RWPE2 (cell line): ENCODE data around the gene PRM1.

Experiments used
- ATAC-seq: fragments of 200-7000 bp; cut with Tn5 transposase; 3 replicates; pipeline ENCODE4 v1.9.1; 2021; ENCODE audit warnings: low read depth
- DNase-seq: peaks from one replicate; pipeline ENCODE4 v3.0.0-alpha.2; 2020; ENCODE audit warnings: low spot score
- H3K27ac ChIP-seq: fragments of 450-650 bp; 2 replicates; pipeline ENCODE4 v1.5.1; 2017; ENCODE audit warnings: mild to moderate bottlenecking; ENCODE audit not compliant: poor library complexity, severe bottlenecking
- H3K27me3 ChIP-seq: fragments of 250-450 bp; sonication (Bioruptor Pico); 2 replicates; pipeline ENCODE4 v1.5.1; 2021; ENCODE audit warnings: mild to moderate bottlenecking, moderate library complexity; ENCODE audit not compliant: insufficient read depth, poor library complexity, severe bottlenecking
- H3K36me3 ChIP-seq: fragments of 250-450 bp; sonication (Bioruptor Pico); 2 replicates; pipeline ENCODE4 v1.5.1; 2020; ENCODE audit warnings: low read depth, mild to moderate bottlenecking, moderate library complexity
- H3K4me1 ChIP-seq: fragments of 250-450 bp; sonication (Bioruptor Pico); 2 replicates; pipeline ENCODE4 v1.5.1; 2021; ENCODE audit warnings: mild to moderate bottlenecking, moderate library complexity; ENCODE audit not compliant: insufficient read depth, poor library complexity, severe bottlenecking
- H3K4me3 ChIP-seq: fragments of 250-450 bp; sonication (Bioruptor Pico); 2 replicates; pipeline ENCODE4 v1.5.1; 2021; ENCODE audit warnings: mild to moderate bottlenecking, moderate library complexity; ENCODE audit not compliant: severe bottlenecking
- H3K9me3 ChIP-seq: fragments of 250-450 bp; sonication (Bioruptor Pico); 2 replicates; pipeline ENCODE4 v1.5.1; 2021; ENCODE audit warnings: mild to moderate bottlenecking, moderate library complexity; ENCODE audit not compliant: severe bottlenecking
- CTCF ChIP-seq: fragments of 450-650 bp; IDR thresholded peaks from one replicate; pipeline ENCODE4 v1.5.1; 2017; ENCODE audit warnings: mild to moderate bottlenecking, moderate library complexity; ENCODE audit not compliant: poor library complexity, severe bottlenecking

The PRM1 gene

GRCh38 chr16:11272484-11272883 lies 8.6 kb downstream of the PRM1 start:
- DNase-seq (no peak), ATAC-seq (peak; percentile 35; the same call in 1 of the 3 replicates)
- H3K4me1 ChIP-seq, result peaks cover 3% of the 10 kb centered on the region
- no peaks in the 10 kb centered on the region for H3K27me3 ChIP-seq
- no peak overlapping the region for H3K4me3 ChIP-seq
- H3K9me3 ChIP-seq, result no peaks in the 10 kb centered on the region
- H3K36me3 ChIP-seq, result no peaks in the 10 kb centered on the region
- no peak for TF ChIP-seq CTCF
- H3K27ac ChIP-seq, result no peak overlapping the region

- H3K36me3 ChIP-seq, result no peaks in the 10 kb centered on the region
- H3K27me3 ChIP-seq, result no peaks in the 10 kb centered on the region
- ATAC-seq (no peak), DNase-seq (no peak)
- no peak for TF ChIP-seq CTCF
- peaks cover 3% of the 10 kb centered on the region for H3K4me1 ChIP-seq
- H3K4me3 ChIP-seq, result no peak overlapping the region
- H3K27ac ChIP-seq, result no peak overlapping the region
- no peaks in the 10 kb centered on the region for H3K9me3 ChIP-seq
Measured at GRCh38 chr16:11271610-11272009, 9.5 kb downstream of the PRM1 start.

GRCh38 chr16:11270602-11271162 lies 10.4 kb downstream of the PRM1 start:
- no peak for ATAC-seq

GRCh38 chr16:11268921-11269375 lies 12.2 kb downstream of the PRM1 start, which contains the start of gene TNP2:
TSS of gene TNP2 (minus strand) at chr16:11269325. CDS start at chr16:11269262, 63 bp downstream.
- H3K9me3 ChIP-seq, result no peaks in the 10 kb centered on the region
- H3K36me3 ChIP-seq, result no peaks in the 10 kb centered on the region
- H3K4me3 ChIP-seq, result no peak within 1 kb of the TSS
- H3K27ac ChIP-seq, result no peak within 1 kb of the TSS
- no peak for ATAC-seq
- H3K27me3 ChIP-seq, result no peaks in the 10 kb centered on the region
- DNase-seq, result no peak
- TF ChIP-seq CTCF, result no peak
- peaks cover 3% of the 10 kb centered on the region for H3K4me1 ChIP-seq

More at GRCh38 chr16:11270602-11271162, 10.4 kb downstream of the PRM1 start:
- no peak overlapping the region for H3K27ac ChIP-seq
- no peaks in the 10 kb centered on the region for H3K27me3 ChIP-seq
- H3K4me3 ChIP-seq, result no peak overlapping the region
- TF ChIP-seq CTCF, result no peak
- peaks cover 3% of the 10 kb centered on the region for H3K4me1 ChIP-seq
- H3K9me3 ChIP-seq, result no peaks in the 10 kb centered on the region
- DNase-seq, result no peak
- H3K36me3 ChIP-seq, result no peaks in the 10 kb centered on the region

- H3K27me3 ChIP-seq, result no peaks in the 10 kb centered on the region
- H3K27ac ChIP-seq, result no peak overlapping the region
- no peak for DNase-seq
- H3K9me3 ChIP-seq, result no peaks in the 10 kb centered on the region
- H3K36me3 ChIP-seq, result no peaks in the 10 kb centered on the region
- no peak for TF ChIP-seq CTCF
- ATAC-seq, result no peak
- H3K4me1 ChIP-seq, result no peaks in the 10 kb centered on the region
- no peak overlapping the region for H3K4me3 ChIP-seq
Measured at GRCh38 chr16:11265124-11265523, 16.0 kb downstream of the PRM1 start.
